ENCODE results near the gene SCFD2. TPM values are rescaled to one million over a fixed set of nuclear protein-coding genes. Genes with fewer than 3 reads are reported as not detected.

Gene SCFD2
- total RNA-seq, 1 experiment from 2014 or later: 19.2 TPM

- Mint-ChIP-seq H3K9me3 (ENCODE audit: unreplicated experiment) (no peaks in the 10 kb centered on the region), H3K27me3 (ENCODE audit: insufficient read depth, unreplicated experiment) (no peaks in the 10 kb centered on the region), H3K27ac (ENCODE audit: low read depth, unreplicated experiment) (no peak overlapping the region), H3K4me3 (ENCODE audit: unreplicated experiment) (no peak overlapping the region), H3K36me3 (ENCODE audit: insufficient read depth, unreplicated experiment) (no peaks in the 10 kb centered on the region), H3K4me1 (ENCODE audit: insufficient read depth, unreplicated experiment) (no peaks in the 10 kb centered on the region)
- ChIA-PET POLR2A (no interaction called here), CTCF (interaction anchor here (0.8 to 1.2 kb wide), 2 partner anchors 131 to 327 kb away, joined by 3 read pairs; no protein-coding TSS in a partner anchor)
- BruUV-seq (replicated peaks): no TSS peak
- peak; percentile 17 for DNase-seq (ENCODE audit: unreplicated experiment)
- intact Hi-C loops (cut with micrococcal nuclease): no loop called here
- TF ChIP-seq CTCF (IDR thresholded peaks at IDR 0.05; ENCODE audit: unreplicated experiment): no peak
Observed at GRCh38 chr4:53281438-53281837, 84.4 kb downstream of the SCFD2 start.

- Mint-ChIP-seq H3K4me1 (ENCODE audit: insufficient read depth, unreplicated experiment) (no peaks in the 10 kb centered on the region), H3K4me3 (ENCODE audit: unreplicated experiment) (no peak overlapping the region), H3K36me3 (ENCODE audit: insufficient read depth, unreplicated experiment) (no peaks in the 10 kb centered on the region), H3K9me3 (ENCODE audit: unreplicated experiment) (no peaks in the 10 kb centered on the region), H3K27ac (ENCODE audit: low read depth, unreplicated experiment) (no peak overlapping the region), H3K27me3 (ENCODE audit: insufficient read depth, unreplicated experiment) (no peaks in the 10 kb centered on the region)
- ChIA-PET POLR2A (no interaction called here), CTCF (interaction anchor here (0.6 to 0.8 kb wide), 2 partner anchors 130 to 622 kb away, joined by 3 read pairs; no protein-coding TSS in a partner anchor)
- TF ChIP-seq CTCF (IDR thresholded peaks at IDR 0.05; ENCODE audit: unreplicated experiment): no peak
- no peak for DNase-seq (ENCODE audit: unreplicated experiment)
- intact Hi-C loops (cut with micrococcal nuclease): no loop called here
- BruUV-seq (replicated peaks): no TSS peak
Observed at GRCh38 chr4:53280846-53281245, 85.0 kb downstream of the SCFD2 start.

- Mint-ChIP-seq H3K4me3 (ENCODE audit: unreplicated experiment) (no peak overlapping the region), H3K27ac (ENCODE audit: low read depth, unreplicated experiment) (no peak overlapping the region), H3K27me3 (ENCODE audit: insufficient read depth, unreplicated experiment) (no peaks in the 10 kb centered on the region), H3K9me3 (ENCODE audit: unreplicated experiment) (no peaks in the 10 kb centered on the region), H3K4me1 (ENCODE audit: insufficient read depth, unreplicated experiment) (no peaks in the 10 kb centered on the region), H3K36me3 (ENCODE audit: insufficient read depth, unreplicated experiment) (peaks cover 8% of the 10 kb centered on the region)
- no TSS peak for BruUV-seq (replicated peaks)
- ChIA-PET POLR2A (interaction anchor here (0.6 kb wide), 1 partner anchor 13 kb away, joined by 4 read pairs; no protein-coding TSS in a partner anchor), CTCF (no interaction called here)
- no peak for DNase-seq (ENCODE audit: unreplicated experiment)
- no peak for TF ChIP-seq CTCF (IDR thresholded peaks at IDR 0.05; ENCODE audit: unreplicated experiment)
- intact Hi-C loops (cut with micrococcal nuclease): no loop called here
Observed at GRCh38 chr4:53274609-53275268, 91.1 kb downstream of the SCFD2 start.

GRCh38 chr4:53273726-53274125 is 92.1 kb downstream of the SCFD2 start:
- intact Hi-C loops (cut with micrococcal nuclease): no loop called here
- Mint-ChIP-seq H3K27ac (ENCODE audit: low read depth, unreplicated experiment) (no peak overlapping the region), H3K27me3 (ENCODE audit: insufficient read depth, unreplicated experiment) (no peaks in the 10 kb centered on the region), H3K4me1 (ENCODE audit: insufficient read depth, unreplicated experiment) (peaks cover under 1% of the 10 kb centered on the region), H3K4me3 (ENCODE audit: unreplicated experiment) (no peak overlapping the region), H3K9me3 (ENCODE audit: unreplicated experiment) (peaks cover 2% of the 10 kb centered on the region), H3K36me3 (ENCODE audit: insufficient read depth, unreplicated experiment) (peaks cover 8% of the 10 kb centered on the region)
- TF ChIP-seq CTCF (IDR thresholded peaks at IDR 0.05; ENCODE audit: unreplicated experiment): no peak
- CTCF ChIA-PET: interaction anchor here (1.0 kb wide), 1 partner anchor 9 kb away, joined by 5 read pairs; no protein-coding TSS in a partner anchor
- no TSS peak for BruUV-seq (replicated peaks)
- POLR2A ChIA-PET: interaction anchor here (0.6 kb wide), 1 partner anchor 12 kb away, joined by 4 read pairs; no protein-coding TSS in a partner anchor
- DNase-seq (ENCODE audit: unreplicated experiment): peak; percentile 2
